HepG2 (cell line): ENCODE results near the gene COX4I1.

ENCODE experiments used
- KDM1A ChIP-seq: IDR thresholded peaks from 2 replicates; pipeline ENCODE4 v1.6.1; 2016; ENCODE audit warnings: missing compliant biosample characterization
- PCBP1 ChIP-seq: fragments of 200-400 bp; formaldehyde crosslinking; IDR thresholded peaks from 2 replicates; pipeline ENCODE4 v1.6.1; 2017; ENCODE audit warnings: mild to moderate bottlenecking, low read depth, low read length, borderline replicate concordance
- POLR2A ChIP-seq, 2 experiments: IDR thresholded peaks; 2 replicates each; pipeline ENCODE4 v1.6.1; 2011; ENCODE audit warnings: low read depth in 2 of 2, low read length in 2 of 2, mild to moderate bottlenecking in 1 of 2, moderate library complexity in 1 of 2; ENCODE audit not compliant: insufficient read depth in 1 of 2
- SMC3 ChIP-seq: IDR thresholded peaks from 2 replicates; pipeline ENCODE4 v1.6.1; 2011; ENCODE audit warnings: low read length, improper control_type of control experiment
- STAT5B ChIP-seq: sonication (generic); formaldehyde crosslinking; IDR thresholded peaks from 2 replicates; pipeline ENCODE4 v1.4.0; 2020; ENCODE audit warnings: missing genetic modification reagents
- SUZ12 ChIP-seq: fragments of 150-350 bp; IDR thresholded peaks from 2 replicates; pipeline ENCODE4 v1.6.1; 2014; ENCODE audit warnings: low read depth, low read length
- TP53 ChIP-seq: sonication (generic); formaldehyde crosslinking; conservative IDR thresholded peaks from 2 replicates; pipeline ENCODE4 v1.4.0; 2020; ENCODE audit warnings: missing genetic modification reagents
- ZNF124 ChIP-seq: sonication (generic); formaldehyde crosslinking; IDR thresholded peaks from 2 replicates; pipeline ENCODE4 v1.4.0; 2020; ENCODE audit warnings: missing genetic modification reagents
- ZNF510 ChIP-seq: sonication (generic); formaldehyde crosslinking; IDR thresholded peaks from 2 replicates; pipeline ENCODE4 v1.4.0; 2020; ENCODE audit warnings: low read depth, mild to moderate bottlenecking, missing genetic modification reagents
- TF ChIP-seq, protein P1 (sequence below): sonication (generic); formaldehyde crosslinking; IDR thresholded peaks from 2 replicates; pipeline ENCODE4 v1.5.0; 2020; ENCODE audit warnings: mild to moderate bottlenecking, missing genetic modification reagents, moderate library complexity
- TF ChIP-seq, protein P2 (sequence below): sonication (generic); formaldehyde crosslinking; IDR thresholded peaks from 2 replicates; pipeline ENCODE4 v1.5.0; 2020; ENCODE audit warnings: mild to moderate bottlenecking, missing genetic modification reagents

GRCh38 chr16:85753976-85754375 is 45.5 kb upstream of the COX4I1 start:
- TF ChIP-seq, protein P1, sequence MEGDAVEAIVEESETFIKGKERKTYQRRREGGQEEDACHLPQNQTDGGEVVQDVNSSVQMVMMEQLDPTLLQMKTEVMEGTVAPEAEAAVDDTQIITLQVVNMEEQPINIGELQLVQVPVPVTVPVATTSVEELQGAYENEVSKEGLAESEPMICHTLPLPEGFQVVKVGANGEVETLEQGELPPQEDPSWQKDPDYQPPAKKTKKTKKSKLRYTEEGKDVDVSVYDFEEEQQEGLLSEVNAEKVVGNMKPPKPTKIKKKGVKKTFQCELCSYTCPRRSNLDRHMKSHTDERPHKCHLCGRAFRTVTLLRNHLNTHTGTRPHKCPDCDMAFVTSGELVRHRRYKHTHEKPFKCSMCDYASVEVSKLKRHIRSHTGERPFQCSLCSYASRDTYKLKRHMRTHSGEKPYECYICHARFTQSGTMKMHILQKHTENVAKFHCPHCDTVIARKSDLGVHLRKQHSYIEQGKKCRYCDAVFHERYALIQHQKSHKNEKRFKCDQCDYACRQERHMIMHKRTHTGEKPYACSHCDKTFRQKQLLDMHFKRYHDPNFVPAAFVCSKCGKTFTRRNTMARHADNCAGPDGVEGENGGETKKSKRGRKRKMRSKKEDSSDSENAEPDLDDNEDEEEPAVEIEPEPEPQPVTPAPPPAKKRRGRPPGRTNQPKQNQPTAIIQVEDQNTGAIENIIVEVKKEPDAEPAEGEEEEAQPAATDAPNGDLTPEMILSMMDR (CRISPR knock-in tag): no peak
- TF ChIP-seq, protein P2, sequence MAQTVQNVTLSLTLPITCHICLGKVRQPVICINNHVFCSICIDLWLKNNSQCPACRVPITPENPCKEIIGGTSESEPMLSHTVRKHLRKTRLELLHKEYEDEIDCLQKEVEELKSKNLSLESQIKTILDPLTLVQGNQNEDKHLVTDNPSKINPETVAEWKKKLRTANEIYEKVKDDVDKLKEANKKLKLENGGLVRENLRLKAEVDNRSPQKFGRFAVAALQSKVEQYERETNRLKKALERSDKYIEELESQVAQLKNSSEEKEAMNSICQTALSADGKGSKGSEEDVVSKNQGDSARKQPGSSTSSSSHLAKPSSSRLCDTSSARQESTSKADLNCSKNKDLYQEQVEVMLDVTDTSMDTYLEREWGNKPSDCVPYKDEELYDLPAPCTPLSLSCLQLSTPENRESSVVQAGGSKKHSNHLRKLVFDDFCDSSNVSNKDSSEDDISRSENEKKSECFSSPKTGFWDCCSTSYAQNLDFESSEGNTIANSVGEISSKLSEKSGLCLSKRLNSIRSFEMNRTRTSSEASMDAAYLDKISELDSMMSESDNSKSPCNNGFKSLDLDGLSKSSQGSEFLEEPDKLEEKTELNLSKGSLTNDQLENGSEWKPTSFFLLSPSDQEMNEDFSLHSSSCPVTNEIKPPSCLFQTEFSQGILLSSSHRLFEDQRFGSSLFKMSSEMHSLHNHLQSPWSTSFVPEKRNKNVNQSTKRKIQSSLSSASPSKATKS: no peak
- no peak for TF ChIP-seq ZNF510 (CRISPR knock-in tag)
- TF ChIP-seq SUZ12: no peak
- no peak for TF ChIP-seq PCBP1
- TF ChIP-seq ZNF124: no peak
- TF ChIP-seq STAT5B: no peak
- no peak for TF ChIP-seq POLR2A (IDR thresholded peaks at IDR 0.05; ENCODE audit: insufficient read depth in 1 of 2, low read depth in 2 of 2, low read length in 2 of 2)
- TF ChIP-seq SMC3: no peak
- TF ChIP-seq KDM1A (CRISPR knock-in tag): no peak
- TF ChIP-seq TP53 (CRISPR knock-in tag): no peak
